Stomach (tissue), 4 donors: Measurements from ENCODE around the gene ACKR3.

ENCODE experiments used
- CTCF ChIP-seq, 7 experiments: fragments of 450-650 bp in 4 of 7; fragments of 200-600 bp in 3 of 7; sonication (generic) in 3 of 7; IDR thresholded peaks; one replicate each; pipeline ENCODE4 v1.5.1; 2016 to 2019; ENCODE audit warnings: antibody characterized with exemption in 7 of 7, control low read depth in 2 of 7, mild to moderate bottlenecking in 1 of 7
- POLR2A ChIP-seq, 4 donors: fragments of 450-650 bp; IDR thresholded peaks; one replicate each; pipeline ENCODE4 v1.6.1; 2016; ENCODE audit warnings: antibody characterized with exemption in 4 of 4, control low read depth in 2 of 4, mild to moderate bottlenecking in 1 of 4, moderate library complexity in 1 of 4

- no peak for TF ChIP-seq CTCF (IDR thresholded peaks at IDR 0.05)
- no peak for TF ChIP-seq POLR2A (IDR thresholded peaks at IDR 0.05)
Observed at GRCh38 chr2:236545248-236545658, 24.4 kb upstream of the ACKR3 start.
